GM18508 (cell line): ENCODE measurements around the gene ARL15.

Experiments used
- ATAC-seq: cut with Tn5 transposase; IDR thresholded peaks from one replicate; pipeline ENCODE4 v1.9.1; 2021; ENCODE audit warnings: moderate number of reproducible peaks; ENCODE audit not compliant: insufficient read depth, unreplicated experiment

ARL15 gene

DNA sequence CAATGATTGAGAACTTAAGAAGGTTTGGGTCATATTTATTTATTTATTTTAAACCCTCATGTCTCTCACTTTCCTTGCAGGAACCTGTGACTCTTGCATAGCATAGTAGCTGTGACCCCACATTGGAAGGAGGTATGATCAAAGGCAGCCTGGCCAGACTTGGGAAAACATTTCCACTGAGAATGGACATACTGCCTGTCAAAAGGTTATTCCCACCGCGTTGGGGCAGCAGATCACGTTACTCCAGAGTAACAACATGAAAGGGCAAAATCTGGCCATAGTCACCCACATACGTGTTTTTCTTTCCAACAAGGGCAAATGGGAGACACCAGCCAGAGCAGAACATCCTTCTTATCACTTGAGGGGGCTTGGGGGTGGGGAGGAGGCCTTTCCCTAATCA is 95.7 kb downstream of the ARL15 start:
- no peak for ATAC-seq

DNA sequence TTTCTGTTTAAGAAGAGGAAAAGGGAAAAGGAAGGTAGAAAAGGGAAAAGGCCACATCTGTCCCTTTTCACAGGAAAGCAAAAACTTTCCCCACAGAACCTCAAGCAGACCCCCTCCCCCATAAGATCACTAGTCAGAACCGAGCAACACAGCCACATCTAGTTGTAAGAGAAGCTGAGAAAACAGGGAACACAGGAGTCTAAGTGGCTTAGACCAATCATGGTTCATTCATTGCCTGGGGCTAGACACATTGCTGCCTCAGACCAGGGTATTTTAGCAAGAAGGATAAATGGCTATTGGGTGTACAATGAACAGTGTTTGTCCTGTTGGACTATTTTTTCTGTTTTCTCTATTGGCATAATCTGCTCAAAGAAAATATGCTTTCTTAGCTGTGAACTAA is 98.0 kb downstream of the ARL15 start:
- ATAC-seq, result no peak

DNA sequence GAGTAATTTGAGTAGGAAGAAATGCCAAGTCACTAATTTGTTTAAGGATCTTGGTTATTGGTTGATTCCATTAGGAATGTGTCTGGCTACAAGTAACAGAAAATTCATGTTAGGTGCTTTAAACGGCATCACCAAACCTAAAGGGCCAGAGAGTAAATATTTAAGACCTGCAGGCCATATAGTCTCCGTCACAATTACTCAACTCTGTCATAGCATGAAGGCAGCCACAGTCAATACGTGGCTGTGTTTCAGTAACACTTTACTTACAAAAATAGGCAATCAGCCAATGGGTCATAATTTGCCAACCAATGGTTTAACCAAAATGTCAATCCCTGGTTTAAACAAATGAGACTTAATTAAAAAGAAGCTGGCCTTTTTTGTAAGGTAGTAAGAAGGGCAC is 98.5 kb downstream of the ARL15 start:
- no peak for ATAC-seq

DNA sequence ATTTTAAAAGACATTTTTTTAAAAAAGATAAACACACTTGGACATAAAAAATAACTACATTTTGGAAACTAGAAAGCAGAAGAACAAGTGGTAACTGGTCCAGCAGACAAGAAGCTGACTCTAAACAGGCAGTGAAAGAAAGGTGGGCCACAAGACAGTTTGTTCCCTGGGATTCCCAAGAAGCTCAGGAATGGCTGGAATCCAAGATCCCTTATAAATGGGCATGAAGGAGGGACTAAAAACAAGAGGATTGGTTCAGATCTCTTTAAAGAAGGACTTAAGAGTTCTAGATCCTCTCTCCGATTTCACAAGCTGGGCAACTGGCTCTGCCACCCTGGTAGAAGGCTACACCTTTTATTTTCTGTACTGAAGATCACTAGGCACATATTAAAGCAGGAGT is 102.8 kb downstream of the ARL15 start:
- no peak for ATAC-seq

DNA sequence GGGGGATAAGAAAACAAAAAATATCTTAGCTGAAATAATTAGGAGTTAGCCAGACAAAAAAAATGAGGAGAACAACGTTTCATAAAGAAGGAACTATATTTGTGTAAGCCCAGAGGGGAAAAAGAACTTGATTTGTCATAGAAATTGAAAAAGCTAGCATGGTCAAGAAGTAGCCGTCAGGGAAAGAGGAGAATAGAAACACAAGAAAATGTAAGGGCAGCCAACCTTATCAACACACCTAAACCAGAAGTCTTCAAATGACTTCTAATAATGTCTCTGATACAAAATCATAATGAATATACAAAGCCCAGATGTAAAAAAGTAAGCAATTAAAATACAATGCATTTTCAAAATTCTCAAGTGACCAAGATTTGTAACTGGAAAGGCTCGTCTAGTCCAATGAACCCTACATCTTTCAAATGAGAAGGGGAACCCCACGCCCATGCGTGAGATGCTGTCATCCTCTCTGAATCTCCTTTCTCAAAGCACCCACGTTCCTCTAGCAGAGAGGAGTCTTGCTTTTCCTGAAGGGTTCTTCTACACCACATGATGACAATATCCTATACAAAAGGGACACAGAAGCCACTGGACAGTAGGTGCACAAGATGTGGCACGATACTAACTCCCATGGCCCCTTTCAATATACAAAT is 103.7 kb downstream of the ARL15 start:
- ATAC-seq, result no peak

DNA sequence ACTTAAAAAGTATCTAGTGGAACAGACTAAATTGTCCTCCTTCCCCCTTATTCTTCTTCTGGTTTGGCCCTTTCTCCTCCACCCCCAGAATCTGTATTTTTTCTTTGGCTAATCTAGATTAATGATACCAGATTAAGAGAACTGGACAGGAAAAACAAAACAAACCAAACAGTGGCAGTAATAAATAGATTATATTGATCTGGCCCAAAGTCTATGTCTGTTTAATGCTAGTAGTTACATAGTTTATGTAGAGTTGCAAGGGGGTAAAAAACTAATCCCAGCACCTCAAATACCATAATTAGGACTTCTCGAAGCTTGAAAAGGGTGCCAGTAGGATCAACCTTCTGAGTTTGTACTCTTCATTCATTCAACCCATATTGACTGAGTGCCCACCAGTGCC is 104.5 kb downstream of the ARL15 start:
- ATAC-seq, result no peak

DNA sequence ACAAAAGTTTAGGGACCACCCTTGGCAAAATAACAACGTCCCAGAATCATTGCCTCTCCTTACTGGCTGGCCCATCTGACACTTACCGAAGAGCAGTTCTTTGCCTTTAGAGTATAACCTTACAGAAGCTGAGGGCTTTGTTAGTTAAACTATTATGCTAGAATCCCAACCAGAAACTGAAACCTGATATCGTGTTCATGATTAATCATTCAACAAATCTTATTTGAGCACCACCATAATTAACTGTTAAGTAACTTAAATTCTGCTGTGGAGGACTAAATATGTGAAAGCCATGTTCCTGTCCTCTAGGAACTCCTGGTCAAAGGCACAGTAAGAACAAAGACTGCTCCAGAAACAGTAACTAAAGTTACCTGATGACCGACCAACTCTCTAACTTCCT is 104.9 kb downstream of the ARL15 start:
- ATAC-seq, result no peak

DNA sequence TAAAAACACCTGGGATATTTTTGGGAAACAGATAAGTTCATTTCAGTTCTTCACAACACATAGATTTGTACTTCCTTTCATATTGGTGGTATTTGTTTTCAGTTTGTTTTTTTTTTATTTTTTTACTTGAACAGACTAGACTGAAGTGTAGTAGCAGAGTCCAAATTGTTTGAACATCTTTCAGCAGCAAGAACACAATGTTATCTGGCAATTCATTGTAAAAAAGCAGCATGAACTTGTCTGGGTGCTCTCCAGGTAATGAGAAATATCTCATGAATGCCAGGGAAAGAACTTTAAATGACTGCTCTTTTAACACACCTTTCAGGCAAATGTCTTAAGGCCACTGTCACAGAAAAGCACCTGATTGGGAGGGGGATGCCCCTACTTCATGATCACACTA is 113.4 kb downstream of the ARL15 start:
- no peak for ATAC-seq

GRCh38 chr5:54195701-54196100 is 114.7 kb downstream of the ARL15 start:
- ATAC-seq, result no peak

- no peak for ATAC-seq
These were observed 116.1 kb downstream of the ARL15 start for GRCh38 chr5:54194318-54194717.

DNA sequence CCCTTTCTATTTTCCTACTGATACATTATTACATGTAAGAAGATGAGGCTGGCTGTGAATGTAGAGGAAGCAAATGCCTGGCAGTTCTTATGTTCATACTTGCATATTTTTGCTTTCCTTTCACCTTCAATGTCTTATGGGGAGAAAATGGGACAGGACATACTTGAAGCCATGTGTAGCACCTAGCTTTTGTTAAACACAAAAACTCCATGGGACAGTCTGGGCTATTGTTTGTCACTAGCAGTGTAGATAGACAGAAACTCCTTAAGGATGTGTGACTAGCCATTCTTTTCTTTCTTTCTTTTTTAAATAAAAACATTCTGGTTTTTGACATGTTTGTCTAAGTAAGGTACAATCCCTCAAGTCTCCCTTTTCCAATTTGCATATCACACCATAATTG is 122.7 kb downstream of the ARL15 start:
- no peak for ATAC-seq

DNA sequence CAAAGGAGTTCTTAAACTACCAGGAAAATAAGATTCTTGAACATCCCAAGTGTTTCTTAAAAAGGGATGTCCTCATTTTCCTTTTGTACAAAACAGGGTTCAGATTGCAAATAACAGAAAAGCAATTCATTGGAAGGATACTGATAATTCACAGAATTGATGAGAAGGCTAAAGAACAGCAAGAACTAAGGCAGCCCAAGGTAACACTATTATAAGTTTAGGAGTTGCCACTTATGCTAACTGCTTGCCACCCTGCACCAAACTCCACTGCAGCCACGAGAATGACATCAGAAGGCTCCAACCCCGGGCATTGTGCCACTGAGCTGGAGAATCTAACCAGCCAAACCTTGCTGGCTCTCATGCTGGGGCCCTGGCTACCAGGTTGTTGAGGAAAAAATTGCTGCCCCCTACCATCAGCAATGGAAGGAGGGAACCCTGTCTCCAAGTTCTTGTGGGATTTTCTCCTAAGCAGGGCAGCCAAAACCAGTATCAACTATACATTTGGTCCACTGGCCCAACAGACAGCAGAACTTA is 123.4 kb downstream of the ARL15 start:
- no peak for ATAC-seq

DNA sequence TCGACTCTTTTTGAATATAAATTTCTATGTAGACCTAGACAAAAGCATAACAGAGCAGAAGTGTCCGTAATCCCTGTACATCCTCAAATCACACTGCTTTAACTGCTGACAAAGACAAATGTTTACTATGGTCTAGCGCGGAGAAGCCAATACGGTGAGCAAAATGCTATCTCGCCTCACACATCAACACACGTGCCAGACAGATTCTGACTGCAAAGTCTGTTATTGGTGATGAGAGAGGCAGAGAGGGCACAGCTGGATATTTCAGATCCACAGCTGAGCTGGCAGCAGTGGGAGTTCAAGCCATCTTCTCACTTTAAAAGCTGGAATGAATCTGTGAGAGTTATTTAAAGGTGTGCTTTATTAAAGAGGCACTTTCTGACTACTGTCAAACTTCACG is 124.3 kb downstream of the ARL15 start:
- no peak for ATAC-seq

DNA sequence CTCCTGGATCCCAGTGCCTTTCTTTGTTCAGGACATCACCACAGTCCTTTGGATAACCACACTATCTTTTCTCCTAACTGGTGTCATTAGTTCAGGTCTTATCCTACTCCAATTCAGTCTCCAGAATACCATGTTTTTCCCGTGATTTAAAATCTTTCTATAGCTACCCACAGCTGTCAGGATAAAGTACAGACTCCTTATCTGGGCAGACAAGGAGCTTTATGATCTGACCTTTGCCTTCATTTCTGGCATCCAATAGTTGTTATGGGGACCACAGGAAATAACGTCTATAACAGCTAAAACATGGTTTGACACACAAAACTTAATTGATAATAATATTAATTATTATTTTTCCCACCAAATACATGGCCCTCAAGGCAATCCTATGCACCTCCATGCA is 125.6 kb downstream of the ARL15 start:
- no peak for ATAC-seq

GRCh38 chr5:54180630-54181031 is 129.7 kb downstream of the ARL15 start:
- no peak for ATAC-seq

- ATAC-seq, result no peak
These were observed 131.4 kb downstream of the ARL15 start for GRCh38 chr5:54178991-54179390.

- no peak for ATAC-seq
These were observed 132.2 kb downstream of the ARL15 start for GRCh38 chr5:54178207-54178606.

DNA sequence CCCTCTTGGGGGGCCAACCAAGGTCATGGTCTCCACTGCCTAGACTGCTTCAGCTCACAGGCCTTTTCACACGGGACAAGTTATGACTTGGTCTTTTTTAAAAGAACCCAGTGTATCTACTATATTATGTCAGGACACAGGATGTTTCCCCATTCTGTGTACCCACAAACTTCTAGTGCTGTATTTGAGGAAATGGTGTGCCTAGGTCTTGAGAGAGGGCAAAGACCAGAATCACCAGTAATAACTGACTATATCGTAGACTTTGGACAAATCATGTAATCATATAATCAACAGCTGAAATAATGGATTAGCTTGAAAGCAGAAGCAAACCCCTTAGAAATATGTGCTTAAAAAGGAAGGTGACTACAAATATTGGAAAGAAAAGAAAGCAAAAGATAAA is 133.3 kb downstream of the ARL15 start:
- no peak for ATAC-seq

GRCh38 chr5:54176066-54176830 is 134.1 kb downstream of the ARL15 start:
- no peak for ATAC-seq

- ATAC-seq, result no peak
These were observed 137.1 kb downstream of the ARL15 start for GRCh38 chr5:54173251-54173650.

DNA sequence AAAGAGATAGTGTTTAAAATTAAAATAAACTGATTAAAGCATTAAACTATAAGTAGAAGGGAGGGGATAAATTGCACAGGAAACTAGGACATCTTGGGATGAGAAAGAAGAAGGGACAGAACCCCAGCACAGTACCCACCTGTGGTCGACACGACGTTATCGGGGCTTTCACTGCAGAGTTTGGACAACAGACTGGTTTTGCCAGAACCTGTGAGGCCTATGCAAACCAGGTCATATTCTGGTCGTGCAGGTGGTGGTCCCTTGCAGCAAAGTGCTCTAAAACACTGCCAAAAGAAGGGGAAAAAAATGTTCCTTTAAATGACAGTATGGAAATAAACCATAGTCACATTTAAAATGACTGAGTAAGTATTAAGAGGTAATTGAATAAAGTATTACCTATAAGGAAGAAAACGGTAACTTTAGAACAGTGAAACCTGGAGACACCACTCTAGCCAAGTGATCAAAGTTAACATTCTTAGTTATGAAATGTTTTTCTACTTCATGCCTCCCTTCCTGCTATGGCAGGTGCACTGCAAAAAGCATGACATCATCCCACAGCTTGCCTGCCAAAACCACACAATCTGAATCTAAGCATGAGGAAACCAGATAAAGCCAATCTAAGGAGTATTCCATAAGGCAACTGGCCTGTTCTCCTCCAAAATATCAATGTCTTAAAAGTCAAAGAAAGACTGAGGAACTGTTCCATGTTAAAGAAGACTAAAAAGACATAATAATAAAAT is 138.6 kb downstream of the ARL15 start:
- no peak for ATAC-seq
